ENCODE measurements around the gene LIME1.
A peak's percentile ranks its signal among the peaks of the same experiment; 100 is the strongest.

The LIME1 gene

DNA sequence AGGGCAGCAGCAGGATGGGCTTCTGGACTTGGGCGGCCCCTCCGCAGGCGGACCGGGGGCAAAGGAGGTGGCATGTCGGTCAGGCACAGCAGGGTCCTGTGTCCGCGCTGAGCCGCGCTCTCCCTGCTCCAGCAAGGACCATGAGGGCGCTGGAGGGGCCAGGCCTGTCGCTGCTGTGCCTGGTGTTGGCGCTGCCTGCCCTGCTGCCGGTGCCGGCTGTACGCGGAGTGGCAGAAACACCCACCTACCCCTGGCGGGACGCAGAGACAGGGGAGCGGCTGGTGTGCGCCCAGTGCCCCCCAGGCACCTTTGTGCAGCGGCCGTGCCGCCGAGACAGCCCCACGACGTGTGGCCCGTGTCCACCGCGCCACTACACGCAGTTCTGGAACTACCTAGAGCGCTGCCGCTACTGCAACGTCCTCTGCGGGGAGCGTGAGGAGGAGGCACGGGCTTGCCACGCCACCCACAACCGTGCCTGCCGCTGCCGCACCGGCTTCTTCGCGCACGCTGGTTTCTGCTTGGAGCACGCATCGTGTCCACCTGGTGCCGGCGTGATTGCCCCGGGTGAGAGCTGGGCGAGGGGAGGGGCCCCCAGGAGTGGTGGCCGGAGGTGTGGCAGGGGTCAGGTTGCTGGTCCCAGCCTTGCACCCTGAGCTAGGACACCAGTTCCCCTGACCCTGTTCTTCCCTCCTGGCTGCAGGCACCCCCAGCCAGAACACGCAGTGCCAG, 39.7 kb upstream of the LIME1 start, which contains the start of gene TNFRSF6B:
Gene TNFRSF6B, plus strand, starts transcription at position 25 of the 729 bp plus-strand sequence. Its CDS starts 116 bp downstream, at position 141.
- no peak for DNase-seq (ENCODE audit: low read depth in 2 of 3, low spot score in 1 of 3)

- DNase-seq (ENCODE audit: low read depth in 2 of 3, low spot score in 1 of 3), result no peak
Observed at GRCh38 chr20:63697357-63697867, 39.1 kb upstream of the LIME1 start.

- no peak for DNase-seq (ENCODE audit: low read depth in 2 of 3, low spot score in 1 of 3)
Observed at GRCh38 chr20:63697868-63698545, 38.5 kb upstream of the LIME1 start.

DNA sequence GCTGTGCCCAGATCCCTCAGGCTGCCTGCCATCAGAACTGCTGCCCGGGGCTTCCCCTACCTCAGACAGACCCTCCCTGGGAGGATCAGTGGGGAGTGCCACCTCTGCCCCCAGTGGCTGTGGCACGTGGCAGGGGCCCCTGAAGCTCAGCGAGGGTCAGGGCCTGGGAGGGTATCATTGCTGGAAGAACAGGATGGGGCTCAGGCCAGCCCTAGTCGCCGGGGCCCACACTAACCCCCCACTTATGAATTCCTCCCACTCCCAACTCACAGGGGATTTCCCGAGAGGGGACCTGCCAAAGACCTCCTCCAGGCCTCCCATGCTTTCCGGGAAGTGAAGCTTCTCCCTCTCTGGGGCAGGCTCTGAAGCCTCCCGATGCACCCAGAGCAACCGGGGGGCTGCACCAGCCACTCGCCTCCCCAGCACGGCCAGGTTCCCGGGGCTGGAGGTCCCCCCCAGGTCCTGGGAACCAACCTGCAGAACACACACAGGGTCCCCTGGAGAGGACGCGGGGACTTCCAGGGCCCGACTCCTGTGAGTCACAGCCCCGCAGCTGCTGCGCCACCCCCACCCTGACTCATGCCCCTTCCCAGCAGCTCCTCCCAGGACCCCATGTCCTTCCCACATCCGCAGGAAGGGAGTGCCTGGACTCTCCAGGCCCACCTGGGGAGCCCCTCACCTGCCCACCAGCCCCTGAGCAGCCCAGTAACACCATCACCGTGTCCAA, 37.6 kb upstream of the LIME1 start:
- DNase-seq (ENCODE audit: low read depth in 2 of 3, low spot score in 1 of 3), result peak; percentile 51 to 59 (median 52)

- DNase-seq (ENCODE audit: low read depth in 2 of 3, low spot score in 1 of 3), result no peak
Observed at GRCh38 chr20:63699466-63700198, 36.8 kb upstream of the LIME1 start.

- no peak for DNase-seq (ENCODE audit: low read depth in 2 of 3, low spot score in 1 of 3)
Observed at GRCh38 chr20:63700199-63701050, 36.0 kb upstream of the LIME1 start.

DNA sequence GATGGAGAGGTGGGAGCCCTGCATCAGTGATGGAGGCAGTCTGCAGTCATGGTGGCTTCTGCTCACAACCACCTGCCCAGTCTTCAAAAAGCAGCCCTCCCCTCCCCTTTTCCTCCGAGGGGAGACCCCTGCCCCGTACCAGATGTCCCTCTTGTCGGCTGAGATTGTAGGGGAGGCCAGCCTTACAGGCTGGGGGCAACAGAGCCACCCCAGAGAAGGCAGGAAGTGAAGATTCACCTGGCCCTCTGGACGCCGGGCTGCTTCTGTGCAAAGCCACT, 35.5 kb upstream of the LIME1 start:
- no peak for DNase-seq (ENCODE audit: low read depth in 2 of 3, low spot score in 1 of 3)

DNA sequence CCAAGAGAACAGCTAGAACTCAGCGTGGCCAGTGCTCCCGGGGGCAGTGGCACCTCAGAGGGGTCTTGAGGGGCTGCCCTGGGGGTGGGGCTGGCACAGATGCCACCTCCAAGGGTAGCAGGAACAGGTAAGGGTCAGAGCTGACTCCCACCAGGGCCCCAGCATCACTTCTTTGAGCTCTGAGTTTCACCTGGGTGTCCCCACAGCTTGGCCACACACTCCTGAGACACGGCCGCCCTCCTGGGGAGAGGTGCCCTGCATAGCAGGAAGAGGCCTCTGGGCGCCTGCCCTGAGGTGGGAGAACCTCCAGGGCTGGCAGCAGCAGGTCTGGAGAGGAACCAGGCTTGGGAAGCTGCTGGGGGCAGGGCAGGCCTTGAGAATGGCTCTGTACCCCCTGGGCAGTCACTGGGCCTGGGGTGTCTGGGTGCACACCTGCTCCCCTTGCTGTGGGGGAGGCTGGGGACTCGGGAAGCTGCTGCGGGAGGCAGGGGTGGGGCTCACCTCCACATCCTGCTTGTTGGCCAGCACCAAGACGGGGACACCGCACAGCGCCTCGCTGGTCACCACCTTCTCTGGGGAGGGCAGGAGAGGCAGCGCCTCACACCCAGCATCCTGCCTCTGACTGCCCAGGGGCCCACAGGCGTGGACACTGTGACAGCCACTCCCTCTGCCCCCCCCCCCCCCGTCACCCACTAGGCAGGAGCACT, 35.0 kb upstream of the LIME1 start:
- DNase-seq (ENCODE audit: low read depth in 2 of 3, low spot score in 1 of 3), result no peak

GRCh38 chr20:63702036-63702665, 34.3 kb upstream of the LIME1 start:
- no peak for DNase-seq (ENCODE audit: low read depth in 2 of 3, low spot score in 1 of 3)

DNA sequence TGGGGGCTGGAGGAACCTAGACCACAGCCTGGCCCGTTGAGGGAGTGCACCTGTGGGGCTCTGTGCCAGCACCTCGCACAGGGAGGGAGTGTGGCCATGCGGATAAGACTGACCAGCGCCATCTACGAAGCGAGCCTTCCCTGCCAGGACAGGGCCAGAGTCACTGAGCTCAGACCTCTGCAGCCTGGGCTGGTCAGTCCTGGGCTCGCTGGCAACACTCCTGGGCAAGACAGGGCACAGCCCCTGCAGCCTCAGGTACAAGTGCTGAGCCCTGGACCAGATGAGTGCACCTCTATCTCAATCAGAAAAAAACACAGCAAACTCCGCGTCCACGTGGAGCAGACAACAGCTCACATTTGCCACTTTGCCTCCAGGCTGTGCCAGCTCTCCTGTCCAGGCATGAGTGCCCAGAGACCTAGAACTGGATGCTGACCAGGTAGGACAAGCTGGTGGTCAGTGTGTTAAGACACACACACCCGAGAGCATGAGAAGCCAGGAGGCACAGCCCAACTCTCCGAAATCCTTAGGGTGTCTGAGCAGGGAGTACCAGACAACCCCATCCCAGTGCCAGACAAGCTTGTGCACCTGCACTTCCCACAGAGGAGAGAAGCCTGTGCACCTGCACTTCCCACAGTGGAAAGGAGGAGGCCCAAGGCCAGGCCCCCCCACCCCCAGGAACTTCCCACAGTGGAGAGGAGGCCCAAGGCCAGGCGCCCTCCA, 33.6 kb upstream of the LIME1 start:
- no peak for DNase-seq (ENCODE audit: low read depth in 2 of 3, low spot score in 1 of 3)

- DNase-seq (ENCODE audit: low read depth in 2 of 3, low spot score in 1 of 3), result no peak
Observed at GRCh38 chr20:63703471-63703975, 32.9 kb upstream of the LIME1 start.

- no peak for DNase-seq (ENCODE audit: low read depth in 2 of 3, low spot score in 1 of 3)
Observed at GRCh38 chr20:63703976-63704748, 32.3 kb upstream of the LIME1 start.

DNA sequence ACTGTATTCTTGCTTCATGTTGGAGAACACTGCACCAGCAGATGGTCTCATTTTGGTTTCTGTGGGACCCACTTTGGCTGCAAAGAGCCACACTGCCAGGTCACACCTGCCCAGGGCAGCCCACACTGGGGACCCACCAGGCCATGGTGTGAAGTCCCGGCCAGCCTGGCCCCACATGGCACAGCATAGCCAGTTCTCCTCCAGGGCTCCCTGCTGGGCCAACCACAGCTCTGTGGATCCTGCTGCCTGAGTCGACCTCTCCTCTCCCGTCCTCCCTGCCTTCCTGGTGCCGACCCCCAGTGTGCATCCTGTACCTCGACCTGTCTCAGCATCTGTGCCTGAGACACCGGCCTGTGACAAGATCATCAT, 31.7 kb upstream of the LIME1 start:
- DNase-seq (ENCODE audit: low read depth in 2 of 3, low spot score in 1 of 3), result no peak

DNA sequence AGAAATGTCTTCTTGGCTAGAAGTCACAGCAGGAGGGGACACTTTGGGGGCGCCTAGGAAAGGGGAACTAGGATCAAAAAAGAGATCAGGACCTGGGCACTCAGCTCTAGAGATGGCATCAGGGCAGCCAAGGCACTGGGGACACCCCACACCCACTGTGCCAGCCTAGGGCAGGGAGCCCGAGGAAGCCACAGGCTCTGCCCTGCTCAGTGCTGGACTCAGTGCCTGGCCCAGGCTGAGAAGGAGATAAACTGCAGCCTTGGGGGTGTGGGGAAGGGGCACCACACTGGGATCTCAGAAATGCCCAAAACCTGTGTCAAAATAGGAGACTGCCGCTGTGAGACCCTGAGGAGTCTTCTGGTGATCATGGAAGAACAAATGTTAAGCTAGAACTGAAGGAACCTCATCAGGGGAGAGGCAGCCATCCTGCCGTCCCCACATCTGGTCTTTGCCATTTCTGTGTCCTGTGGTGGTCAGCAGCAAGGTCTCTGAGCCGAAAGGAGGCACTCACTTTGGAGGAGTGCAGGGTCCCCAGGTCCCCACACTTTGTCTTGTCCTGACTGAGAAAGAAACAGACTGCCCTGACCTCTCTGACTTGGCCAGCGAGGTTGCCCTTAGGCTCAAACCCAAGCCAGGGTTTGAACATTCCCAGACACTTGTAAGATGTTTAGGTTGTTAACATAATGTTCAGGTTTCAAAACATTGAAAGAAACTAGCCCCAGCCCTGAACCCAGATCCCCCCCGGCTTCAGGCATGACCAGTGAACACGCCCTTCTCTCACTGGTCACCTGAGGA, 31.0 kb upstream of the LIME1 start:
- no peak for DNase-seq (ENCODE audit: low read depth in 2 of 3, low spot score in 1 of 3)

GRCh38 chr20:63706027-63706695, 30.3 kb upstream of the LIME1 start:
- DNase-seq (ENCODE audit: low read depth in 2 of 3, low spot score in 1 of 3), result no peak

DNA sequence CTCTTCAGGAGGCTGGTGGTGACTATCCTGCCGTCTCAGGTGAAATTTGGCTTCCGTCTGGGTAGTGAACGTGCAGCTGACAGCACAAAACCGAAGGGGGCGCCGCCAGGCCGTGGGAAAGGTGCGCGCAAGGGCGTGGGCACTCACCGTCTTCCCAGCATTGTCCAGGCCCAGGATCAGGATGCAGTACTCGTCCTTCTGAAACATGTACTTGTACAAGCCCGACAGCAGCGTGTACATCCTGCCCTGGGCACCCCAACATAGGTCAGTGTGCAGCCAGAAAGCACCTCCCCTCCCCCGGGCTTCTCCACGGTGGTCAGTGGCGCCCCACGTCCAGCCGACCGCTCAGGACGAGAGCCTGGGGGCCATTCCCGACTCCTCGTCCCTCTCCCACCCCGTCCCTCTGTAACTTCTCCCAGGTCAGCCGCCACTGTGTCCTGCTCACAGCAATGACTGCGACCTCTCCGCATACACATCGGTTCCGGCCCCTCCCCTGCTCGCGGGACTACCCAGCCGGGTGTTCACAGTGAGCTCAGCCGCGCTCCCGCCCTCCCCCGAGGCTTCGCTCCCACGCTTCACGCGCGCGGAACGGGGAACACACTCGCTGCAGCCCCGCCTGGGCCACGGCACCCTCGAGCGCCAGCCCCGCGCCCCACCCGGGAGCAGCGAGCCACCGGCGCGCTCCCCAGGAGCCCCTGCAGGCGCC, 29.5 kb upstream of the LIME1 start:
- DNase-seq (ENCODE audit: low read depth in 2 of 3, low spot score in 1 of 3), result peak in 1 of 3 donors; percentile 55

Measured in stimulated activated CD4-positive, alpha-beta T cell treated with anti-CD3 and anti-CD28 coated beads, Interleukin-12 subunit alpha, Interleukin-12 subunit beta, amount 100 ng/mL, for 48 hours (primary cell).